GM12872 (cell line): ENCODE results near the gene FAM53B.

ENCODE experiments used
- CTCF ChIP-seq: IDR thresholded peaks from 3 replicates; pipeline ENCODE4 v1.5.1; 2011; ENCODE audit warnings: low read depth, mild to moderate bottlenecking, low read length, moderate library complexity; ENCODE audit not compliant: insufficient read depth

FAM53B gene

DNA sequence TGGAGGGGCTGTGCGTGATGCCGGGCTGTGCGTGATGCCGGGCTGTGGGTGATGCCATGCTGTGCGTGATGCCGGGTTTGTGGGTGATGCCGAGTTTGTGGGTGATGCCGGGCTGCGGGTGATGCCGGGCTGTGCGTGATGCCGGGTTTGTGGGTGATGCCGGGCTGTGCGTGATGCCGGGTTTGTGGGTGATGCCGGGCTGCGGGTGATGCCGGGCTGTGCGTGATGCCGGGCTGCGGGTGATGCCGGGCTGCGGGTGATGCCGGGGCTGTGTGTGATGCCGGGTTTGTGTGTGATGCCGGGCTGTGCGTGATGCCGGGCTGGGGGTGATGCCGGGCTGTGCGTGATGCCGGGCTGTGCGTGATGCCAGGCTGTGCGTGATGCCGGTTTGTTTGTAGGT, 128.9 kb downstream of the FAM53B start:
- no peak for TF ChIP-seq CTCF

GRCh38 chr10:124614003-124614659, 130.0 kb downstream of the FAM53B start:
- no peak for TF ChIP-seq CTCF

GRCh38 chr10:124612611-124613498, 131.3 kb downstream of the FAM53B start:
- no peak for TF ChIP-seq CTCF

DNA sequence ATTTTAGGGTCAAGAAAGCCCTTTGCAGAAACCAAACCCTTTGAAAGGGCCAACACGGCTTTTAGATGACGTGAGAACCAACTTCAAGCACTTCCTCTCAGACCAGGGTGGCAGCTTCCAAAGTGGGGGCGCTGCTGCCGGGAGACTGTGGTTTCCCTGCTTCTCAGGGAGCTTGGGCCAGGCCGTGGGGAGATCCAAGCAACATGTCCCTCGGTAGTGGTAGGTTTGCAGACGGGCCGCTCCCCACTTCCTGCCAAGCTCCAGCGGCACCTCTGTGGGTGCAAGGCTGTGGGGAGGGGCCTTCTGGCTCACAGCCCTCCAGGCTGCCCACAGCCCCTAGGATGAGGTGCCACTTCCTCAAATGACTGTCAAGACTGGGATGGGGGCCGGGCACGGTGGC, 132.4 kb downstream of the FAM53B start:
- TF ChIP-seq CTCF = no peak

GRCh38 chr10:124609698-124610097, 134.5 kb downstream of the FAM53B start:
- no peak for TF ChIP-seq CTCF

DNA sequence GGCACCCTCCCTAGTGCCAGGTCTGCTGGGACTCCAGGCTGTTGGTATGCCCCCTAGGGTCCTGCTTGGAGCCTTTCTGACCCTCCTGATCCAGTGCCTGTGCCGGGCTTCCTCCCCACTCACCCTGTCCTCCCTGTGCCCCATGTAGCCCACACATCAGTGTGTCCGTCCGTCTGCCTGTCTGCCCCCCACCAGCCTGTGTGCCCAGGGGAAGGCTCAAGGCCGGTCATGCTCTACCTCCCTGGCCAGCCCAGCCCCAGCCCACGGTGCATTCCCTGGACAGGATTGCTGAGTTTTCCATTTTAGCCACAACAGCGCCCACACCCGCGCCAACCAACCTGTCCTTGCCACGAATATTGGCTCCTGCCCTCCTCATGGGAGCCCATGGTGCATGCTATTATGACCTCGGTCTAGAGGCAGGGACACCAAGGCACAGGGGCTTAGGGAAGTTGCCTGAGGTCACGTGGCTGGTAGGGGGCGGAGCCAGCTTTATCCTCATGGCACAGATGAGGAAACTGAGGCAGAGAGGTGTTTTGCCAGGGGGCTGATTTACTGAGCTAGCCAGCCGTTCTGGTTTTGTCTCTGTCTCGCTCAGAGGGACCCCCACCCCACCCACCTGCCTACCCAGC, 136.0 kb downstream of the FAM53B start:
- TF ChIP-seq CTCF = no peak

DNA sequence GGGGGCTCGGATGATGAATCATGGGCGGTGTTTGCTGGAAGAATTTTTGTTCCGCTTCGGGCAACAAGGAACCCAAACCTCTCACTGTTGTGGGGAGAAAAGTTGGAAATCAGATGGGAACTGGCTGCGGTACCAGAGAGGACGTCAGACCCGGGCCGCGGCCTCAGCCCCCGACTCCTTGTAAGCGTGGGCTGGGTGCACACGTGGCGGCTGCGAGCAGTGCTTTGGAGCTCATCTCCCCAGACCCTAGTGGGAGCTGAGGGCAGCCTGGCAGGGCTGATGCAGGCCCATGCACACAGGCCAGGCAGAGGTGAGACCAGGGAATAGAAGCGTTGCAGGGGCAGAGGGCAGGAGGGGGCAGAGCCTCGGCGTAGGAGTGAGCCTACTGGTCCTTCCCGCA, 136.5 kb downstream of the FAM53B start:
- TF ChIP-seq CTCF = no peak
